C4-2B (cell line): ENCODE data around the gene CAPN7.

Experiments
- ZFX ChIP-seq: fragments of 450-650 bp; IDR thresholded peaks from 2 replicates; pipeline ENCODE4 v1.6.1; 2017
- TF ChIP-seq, protein P1 (sequence below): fragments of 450-650 bp; conservative IDR thresholded peaks from 2 replicates; pipeline ENCODE4 v1.5.1; 2017; ENCODE audit warnings: mild to moderate bottlenecking

DNA sequence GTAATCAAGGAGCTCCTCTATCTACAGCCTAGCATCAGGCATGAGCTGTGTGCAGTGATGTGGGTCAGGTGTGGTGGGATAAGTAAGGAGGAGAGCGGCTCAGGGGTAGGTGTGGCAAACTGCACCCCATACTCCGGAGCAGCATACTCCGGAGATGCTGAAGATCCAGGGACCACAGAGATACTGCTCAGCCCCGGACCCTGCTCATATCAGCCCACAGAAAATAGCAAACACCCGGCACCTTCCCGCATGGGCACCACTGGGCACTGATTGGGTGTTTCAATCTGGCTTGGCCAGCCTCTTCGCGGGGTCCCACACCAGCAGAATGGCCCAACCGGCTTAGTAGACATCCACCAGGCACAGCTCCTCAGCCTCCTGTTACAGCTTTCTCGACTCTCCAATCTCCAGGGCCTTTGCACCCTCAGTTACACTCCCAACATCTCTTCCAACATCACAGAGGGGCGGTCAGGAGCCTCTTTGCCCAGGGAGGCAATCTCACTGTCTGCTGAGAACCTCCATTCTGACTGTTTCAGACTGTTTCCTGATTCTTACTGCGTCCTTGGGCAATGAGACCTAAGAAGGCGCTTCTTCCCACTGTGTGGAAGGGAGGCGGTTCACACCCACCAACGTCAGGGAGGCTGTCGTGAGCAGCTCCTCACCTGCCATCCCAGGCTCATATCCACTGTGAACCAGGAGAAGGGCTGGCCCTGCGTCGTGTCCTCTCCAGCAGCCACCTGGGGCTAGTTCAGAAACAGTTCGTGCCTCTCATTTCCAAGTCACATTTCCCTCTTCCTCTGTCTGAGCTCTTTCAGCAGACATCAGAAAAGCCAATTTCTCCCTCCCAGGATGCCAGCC lies 59.8 kb downstream of the CAPN7 start:
- TF ChIP-seq, protein P1, sequence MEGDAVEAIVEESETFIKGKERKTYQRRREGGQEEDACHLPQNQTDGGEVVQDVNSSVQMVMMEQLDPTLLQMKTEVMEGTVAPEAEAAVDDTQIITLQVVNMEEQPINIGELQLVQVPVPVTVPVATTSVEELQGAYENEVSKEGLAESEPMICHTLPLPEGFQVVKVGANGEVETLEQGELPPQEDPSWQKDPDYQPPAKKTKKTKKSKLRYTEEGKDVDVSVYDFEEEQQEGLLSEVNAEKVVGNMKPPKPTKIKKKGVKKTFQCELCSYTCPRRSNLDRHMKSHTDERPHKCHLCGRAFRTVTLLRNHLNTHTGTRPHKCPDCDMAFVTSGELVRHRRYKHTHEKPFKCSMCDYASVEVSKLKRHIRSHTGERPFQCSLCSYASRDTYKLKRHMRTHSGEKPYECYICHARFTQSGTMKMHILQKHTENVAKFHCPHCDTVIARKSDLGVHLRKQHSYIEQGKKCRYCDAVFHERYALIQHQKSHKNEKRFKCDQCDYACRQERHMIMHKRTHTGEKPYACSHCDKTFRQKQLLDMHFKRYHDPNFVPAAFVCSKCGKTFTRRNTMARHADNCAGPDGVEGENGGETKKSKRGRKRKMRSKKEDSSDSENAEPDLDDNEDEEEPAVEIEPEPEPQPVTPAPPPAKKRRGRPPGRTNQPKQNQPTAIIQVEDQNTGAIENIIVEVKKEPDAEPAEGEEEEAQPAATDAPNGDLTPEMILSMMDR: no peak
- no peak for TF ChIP-seq ZFX
